ENCODE results near the gene LTN1. TPM values are rescaled to one million over a fixed set of nuclear protein-coding genes. Genes with fewer than 3 reads are reported as not detected.

The LTN1 gene
- total RNA-seq, 1 donor from 2014 or later: 27.1 TPM

Other genes with a start within 250 kb of the LTN1 start
- 12.5 TPM for gene RWDD2B, start 26.5 kb upstream of the LTN1 start, total RNA-seq
- 17.2 TPM for gene USP16, start 31.8 kb upstream of the LTN1 start, total RNA-seq
- 176 TPM for gene CCT8, start 80.8 kb upstream of the LTN1 start, total RNA-seq
- 37.6 TPM for gene MAP3K7CL, start 137.8 kb upstream of the LTN1 start, total RNA-seq

All from skeletal muscle tissue (tissue), 1 donor.